ENCODE data around the gene C20orf141.
"Not testable (repeated sequence)": the region's sequence is repeated elsewhere in the genome, so short reads cannot be mapped to it uniquely, and the experiment has no call there.

Gene C20orf141

GRCh38 chr20:2820896-2821869, 6.4 kb downstream of the C20orf141 start:
- DNase-seq = no peak

- DNase-seq = no peak
Measured at GRCh38 chr20:2822073-2822472, 7.3 kb downstream of the C20orf141 start.

GRCh38 chr20:2825761-2826160, 11.0 kb downstream of the C20orf141 start:
- DNase-seq = no peak

DNA sequence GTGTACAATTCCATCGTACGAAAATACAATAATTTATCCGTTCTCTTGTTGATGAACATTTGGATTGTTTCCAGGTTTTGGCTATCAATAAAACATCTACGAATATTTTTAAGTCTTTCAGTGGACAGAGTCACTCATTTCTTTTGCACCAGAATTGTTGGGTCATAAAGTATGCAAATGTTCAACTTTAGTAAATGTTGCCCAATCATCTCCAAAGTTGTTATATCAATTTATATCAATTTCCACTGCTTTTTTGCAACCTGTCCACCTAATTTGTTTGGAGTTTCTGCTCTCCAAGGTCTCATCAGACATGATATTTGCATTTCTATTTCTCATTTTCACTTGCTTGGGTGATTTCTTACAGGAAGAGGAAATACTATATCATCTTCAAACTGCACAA, 11.9 kb downstream of the C20orf141 start:
- no peak for DNase-seq

- DNase-seq = no peak
Measured at GRCh38 chr20:2829376-2829775, 14.6 kb downstream of the C20orf141 start.

DNA sequence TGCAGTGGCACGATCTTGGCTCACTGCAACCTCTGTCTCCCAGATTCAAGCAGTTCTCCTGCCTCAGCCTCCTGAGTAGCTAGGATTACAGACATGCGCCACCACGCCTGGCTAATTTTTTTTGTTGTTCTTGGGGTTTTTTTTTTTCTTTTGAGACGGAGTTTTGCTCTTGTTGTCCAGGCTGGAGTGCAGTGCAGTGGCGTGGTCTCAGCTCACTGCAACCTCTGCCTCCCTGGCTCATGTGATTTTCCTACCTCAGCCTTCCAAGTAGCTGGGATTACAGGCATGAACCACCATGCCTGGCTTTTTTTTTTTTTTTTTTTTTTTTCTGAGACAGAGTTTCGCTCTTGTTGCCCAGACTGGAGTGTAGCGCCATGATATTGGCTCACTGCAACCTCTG, 16.4 kb downstream of the C20orf141 start:
- DNase-seq = not testable (repeated sequence)

DNA sequence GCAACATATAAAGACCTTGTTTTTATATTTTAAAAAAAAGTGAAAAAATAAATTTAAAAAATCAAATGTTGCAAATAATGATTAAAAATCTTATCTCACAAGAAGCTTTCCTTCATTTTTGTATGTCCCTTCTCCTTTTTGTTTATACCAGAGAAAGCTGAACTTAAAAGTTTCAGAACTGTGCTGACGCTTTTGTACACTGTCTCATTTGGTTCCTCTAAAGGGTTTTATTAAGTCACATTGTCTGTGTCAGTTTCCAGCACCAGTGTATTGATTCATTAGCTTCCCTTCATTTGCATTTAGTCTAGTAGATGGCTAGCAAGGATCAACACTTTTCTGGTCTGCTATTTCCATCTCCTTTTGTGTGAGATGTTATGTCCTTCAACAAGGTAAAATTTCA, 19.0 kb downstream of the C20orf141 start:
- no peak for DNase-seq

GRCh38 chr20:2834401-2835110, 19.8 kb downstream of the C20orf141 start:
- no peak for DNase-seq

DNA sequence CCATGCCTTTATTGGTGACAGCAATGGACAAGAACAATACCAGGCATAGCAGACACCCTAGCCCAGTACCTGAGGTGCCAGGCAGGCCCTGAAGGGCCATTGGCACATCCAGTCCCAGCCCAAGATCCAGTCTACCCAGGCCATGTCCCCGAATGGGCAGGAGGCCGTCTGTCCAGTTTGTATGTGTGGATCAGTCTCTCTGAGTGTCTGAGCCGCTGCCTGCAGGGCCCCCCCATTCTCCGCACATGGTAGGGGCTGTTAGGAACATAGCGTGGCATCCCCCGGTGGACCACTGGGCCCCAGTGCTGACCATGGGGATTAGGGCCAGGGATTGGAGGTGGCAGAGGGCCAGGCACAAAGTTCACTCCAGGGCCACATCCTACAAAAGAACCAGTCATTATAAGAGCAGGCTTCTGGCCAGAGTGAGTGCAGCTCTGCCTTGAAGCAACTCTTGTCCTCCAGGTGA, 20.6 kb downstream of the C20orf141 start:
- DNase-seq = no peak

DNA sequence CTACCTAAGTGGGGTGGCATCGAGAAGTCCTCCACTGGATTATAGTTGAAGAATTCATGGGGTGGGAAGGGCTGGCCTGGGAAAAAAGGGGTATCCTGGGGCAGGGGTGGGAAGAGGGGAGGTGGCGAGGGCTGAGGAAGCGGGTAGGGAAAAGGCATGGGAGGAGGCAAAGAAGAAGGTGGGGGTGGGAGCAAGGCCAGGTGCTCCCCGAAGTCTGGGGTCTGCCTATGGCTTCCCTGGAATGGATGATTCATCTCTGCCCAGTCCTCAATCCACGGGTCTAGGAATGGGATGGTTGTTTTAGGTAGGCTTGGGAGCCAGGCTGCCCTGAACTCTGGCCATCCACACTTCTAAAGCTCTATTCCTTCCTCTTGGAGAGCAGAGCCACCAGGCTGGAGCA, 21.2 kb downstream of the C20orf141 start:
- no peak for DNase-seq

DNA sequence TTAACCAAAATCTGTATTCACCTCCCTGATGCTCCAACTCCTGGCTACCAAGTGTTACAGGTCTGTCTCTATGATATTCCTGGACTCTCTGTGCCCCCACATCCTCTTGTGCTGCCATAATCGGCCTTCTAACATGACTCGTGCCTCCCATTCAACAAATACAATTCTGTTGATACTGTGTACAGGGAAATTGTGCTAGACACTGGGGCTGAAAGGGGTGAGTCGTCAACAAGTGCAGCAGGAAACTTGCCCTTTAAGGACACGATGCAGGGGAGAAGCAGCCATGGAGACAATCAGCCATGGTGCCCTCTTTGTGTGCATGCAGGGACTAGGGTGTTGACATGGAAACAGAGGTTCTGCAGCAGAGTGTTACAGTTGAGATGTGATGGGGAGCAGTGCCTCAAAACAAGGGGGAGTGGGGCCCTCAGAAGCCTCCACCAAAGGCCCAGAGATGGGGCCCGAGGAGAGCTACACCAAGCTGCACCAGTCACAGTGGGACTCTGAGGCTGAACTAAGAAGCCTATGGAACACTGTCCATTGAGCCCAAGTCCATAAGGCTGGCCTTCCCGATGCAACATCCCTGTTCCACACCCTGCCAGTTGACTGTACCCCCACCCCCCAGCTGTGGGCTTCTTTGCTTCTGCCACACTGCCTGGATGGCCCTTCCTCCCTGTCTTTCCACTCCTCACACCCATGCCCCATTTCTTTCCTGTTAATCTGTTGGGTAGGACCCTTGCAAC, 22.6 kb downstream of the C20orf141 start:
- DNase-seq = no peak

- no peak for DNase-seq
Measured at GRCh38 chr20:2838170-2838797, 23.5 kb downstream of the C20orf141 start.

DNA sequence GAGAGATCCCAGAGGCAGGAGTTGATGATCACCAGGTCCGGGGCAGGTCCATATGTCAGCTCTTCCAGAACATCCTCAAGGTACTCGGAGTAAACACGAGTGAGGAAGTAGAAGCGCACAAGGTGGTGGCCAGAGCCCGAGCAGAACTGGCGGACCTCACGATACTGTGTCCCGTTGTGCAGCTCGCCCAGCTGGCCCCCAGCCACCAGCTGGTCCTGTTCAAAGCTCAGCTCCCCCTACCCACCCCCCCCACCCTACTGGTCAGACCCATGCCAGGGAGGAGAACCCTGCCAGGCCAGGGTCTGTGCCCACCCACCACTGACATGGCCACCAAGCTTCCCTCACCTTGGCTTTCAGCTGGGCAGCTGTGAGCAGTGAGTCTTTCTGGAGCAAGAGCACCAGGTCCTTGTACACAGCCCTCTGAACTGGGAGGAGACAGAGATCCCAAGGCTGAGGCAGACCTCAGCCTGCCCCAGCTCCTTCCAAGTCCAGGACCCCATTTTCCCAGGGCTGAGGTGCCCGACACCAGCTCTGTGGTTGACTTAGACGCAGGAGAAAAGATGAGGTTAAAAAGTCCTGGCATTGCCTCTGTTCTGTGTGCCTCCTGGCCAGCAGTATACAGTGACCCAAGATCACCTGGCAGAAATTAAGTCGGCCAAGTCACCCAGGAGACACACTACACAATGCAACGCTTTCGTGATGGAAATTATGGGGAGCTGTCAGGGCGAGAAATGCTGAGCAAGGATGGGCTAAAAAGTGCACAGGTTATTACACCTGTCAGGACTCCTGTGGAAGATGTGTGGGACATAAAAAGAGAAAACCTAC, 24.3 kb downstream of the C20orf141 start:
- no peak for DNase-seq

DNA sequence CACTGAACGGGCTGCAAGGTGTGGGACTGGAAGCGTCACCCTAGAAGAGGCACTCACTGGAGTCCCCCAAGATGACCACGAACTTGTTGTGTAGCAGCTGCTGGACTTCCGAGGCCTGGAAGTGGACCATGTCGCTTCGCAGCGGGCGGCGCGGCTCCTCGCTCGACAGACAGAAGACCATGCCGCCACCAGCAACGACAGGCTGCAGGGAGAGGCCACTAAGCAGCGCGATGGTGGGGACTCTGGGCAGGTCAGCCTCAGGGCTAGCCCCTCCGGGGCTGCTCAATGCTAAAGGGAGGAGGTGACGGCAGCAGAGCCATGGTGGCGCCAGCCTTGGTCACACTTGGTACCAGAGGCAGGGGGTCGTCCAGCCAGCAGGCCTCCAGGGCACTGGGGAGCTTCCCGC, 24.9 kb downstream of the C20orf141 start:
- no peak for DNase-seq

GRCh38 chr20:2840138-2840966, 25.6 kb downstream of the C20orf141 start, which contains the start of the genes PCED1A and VPS16:
PCED1A (minus strand) TSS chr20:2840655; CDS start chr20:2839912, 743 bp downstream.
VPS16 (plus strand) TSS chr20:2840745; CDS start chr20:2840775, 30 bp downstream.
- DNase-seq = peak; percentile 62

DNA sequence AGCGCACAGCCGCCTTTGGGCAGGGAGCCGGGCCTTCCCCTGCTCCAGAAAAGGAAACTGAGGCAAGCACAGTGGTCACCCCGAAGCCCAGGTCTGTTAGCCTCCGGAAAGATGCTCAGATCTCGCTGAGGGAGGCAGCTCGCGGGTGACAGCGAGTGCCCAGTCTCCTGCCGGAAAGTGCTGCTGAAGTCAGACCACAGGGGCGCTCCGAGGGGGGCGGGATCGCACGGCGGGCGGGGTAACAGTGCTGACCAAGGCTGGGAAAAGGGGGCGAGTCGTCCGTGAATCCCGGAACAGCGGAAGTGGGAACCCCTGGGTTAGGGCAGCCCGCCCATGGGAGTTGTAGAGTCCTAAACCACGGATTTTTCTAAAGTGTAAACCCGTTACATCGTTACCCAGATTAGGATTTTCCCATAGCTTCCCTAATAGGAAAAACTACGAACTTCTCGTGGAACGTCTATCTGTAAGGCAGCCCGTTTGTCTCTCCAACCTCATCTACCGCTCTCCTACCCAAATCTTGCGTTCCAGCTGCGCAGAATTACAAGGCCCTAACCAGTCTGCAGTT, 26.3 kb downstream of the C20orf141 start:
- DNase-seq = peak; percentile 36

DNA sequence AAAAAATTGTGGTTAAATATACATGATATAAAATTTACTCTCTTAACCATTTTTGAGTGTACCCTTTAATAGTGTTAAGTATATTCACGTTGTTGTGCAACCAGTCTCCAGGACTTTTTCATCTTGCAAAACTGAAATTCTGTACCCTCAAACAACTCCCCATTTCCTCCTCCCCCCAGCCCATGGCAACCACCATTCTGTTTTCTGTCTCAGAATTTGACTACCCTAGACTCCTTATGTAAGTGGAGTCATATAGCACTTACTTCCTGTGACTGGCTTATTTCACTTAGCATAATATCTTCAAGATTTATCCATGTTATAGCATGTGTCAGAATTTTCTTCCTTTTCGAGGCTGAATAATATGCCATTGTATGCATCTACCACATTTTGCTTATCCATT, 30.8 kb downstream of the C20orf141 start:
- no peak for DNase-seq

GRCh38 chr20:2846698-2847097, 31.9 kb downstream of the C20orf141 start:
- no peak for DNase-seq

GRCh38 chr20:2847802-2848201, 33.0 kb downstream of the C20orf141 start:
- DNase-seq = no peak

GRCh38 chr20:2849529-2849928, 34.7 kb downstream of the C20orf141 start:
- DNase-seq = no peak

Measured in kidney glomerular epithelial cell (primary cell).